Gastrocnemius medialis (tissue), 4 donors: ENCODE data around the gene ATP9B. TPM values are rescaled to one million over a fixed set of nuclear protein-coding genes. Genes with fewer than 3 reads are reported as not detected.

Experiments used
- ATAC-seq, 2 donors: fragments of 150-250 bp; one replicate each; pipeline ENCODE4 v1.9.1; 2016
- DNase-seq, 2 donors: peaks; one replicate each; pipeline ENCODE4 v3.0.0-alpha.2; 2019
- H3K27ac ChIP-seq, 4 donors: fragments of 200-600 bp; sonication (generic); 1 replicate in 1 of 4; 2 replicates in 3 of 4; pipeline ENCODE4 v1.5.1; 2016 to 2018; ENCODE audit warnings: mild to moderate bottlenecking in 2 of 4, moderate library complexity in 1 of 4
- H3K27me3 ChIP-seq, 3 donors: fragments of 200-600 bp; sonication (generic) in 2 of 3; 1 replicate in 1 of 3; 2 replicates in 2 of 3; pipeline versions ENCODE4 v1.5.1 to v1.6.0; 2016 to 2019; ENCODE audit warnings: mild to moderate bottlenecking in 1 of 3, moderate library complexity in 1 of 3
- H3K36me3 ChIP-seq, 2 donors: fragments of 200-600 bp; sonication (generic) in 1 of 2; one replicate each; pipeline ENCODE4 v1.5.1; 2017 to 2018
- H3K4me1 ChIP-seq, 2 donors: fragments of 200-600 bp; sonication (generic) in 1 of 2; one replicate each; pipeline ENCODE4 v1.5.1; 2016 to 2017; ENCODE audit warnings: mild to moderate bottlenecking in 2 of 2
- H3K4me3 ChIP-seq, 4 donors: fragments of 200-600 bp; sonication (generic) in 3 of 4; 1 replicate in 1 of 4; 2 replicates in 3 of 4; pipeline ENCODE4 v1.5.1; 2016 to 2019; ENCODE audit warnings: mild to moderate bottlenecking in 2 of 4
- H3K9me3 ChIP-seq, 3 donors: fragments of 200-600 bp; sonication (generic) in 2 of 3; 1 replicate in 1 of 3; 2 replicates in 2 of 3; pipeline ENCODE4 v1.5.1; 2016 to 2019
- POLR2A ChIP-seq, 2 donors: fragments of 450-650 bp; IDR thresholded peaks; one replicate each; pipeline ENCODE4 v1.6.1; 2017; ENCODE audit warnings: antibody characterized with exemption in 2 of 2, mild to moderate bottlenecking in 2 of 2, moderate library complexity in 2 of 2
- in situ Hi-C, 4 donors: fragments of 200-750 bp; cut with MboI; loops; one replicate each; pipeline versions ENCODE4 v1.15.0 to v1.8.0; 2017; ENCODE audit warnings: low sequenced_read_pairs in 4 of 4
- intact Hi-C: fragments of 100-400 bp; cut with DNase I; formaldehyde crosslinking; loops from one replicate; pipeline ENCODE4 v1.15.1; 2023; ENCODE audit warnings: low total_unique reads
- total RNA-seq, 4 donors: library from RNA; depleted of rRNA; stranded (reverse); fragments of >200 nt; gene quantifications; one replicate each; pipeline versions ENCODE4 v1.1.0 to v1.2.3, GENCODE V29; 2016
- TF ChIP-seq, protein P1 (sequence below), 5 experiments: fragments of 450-650 bp in 3 of 5; fragments of 200-600 bp in 2 of 5; sonication (generic) in 2 of 5; IDR thresholded peaks in 4 of 5; conservative IDR thresholded peaks in 1 of 5; 1 replicate in 4 of 5; 2 replicates in 1 of 5; pipeline ENCODE4 v1.5.1; 2016 to 2019; ENCODE audit warnings: antibody characterized with exemption in 5 of 5, mild to moderate bottlenecking in 3 of 5, moderate library complexity in 3 of 5

Gene ATP9B
- total RNA-seq, 4 donors from 2014 or later = 9.9 to 33.6 (median 18.6) TPM

DNA sequence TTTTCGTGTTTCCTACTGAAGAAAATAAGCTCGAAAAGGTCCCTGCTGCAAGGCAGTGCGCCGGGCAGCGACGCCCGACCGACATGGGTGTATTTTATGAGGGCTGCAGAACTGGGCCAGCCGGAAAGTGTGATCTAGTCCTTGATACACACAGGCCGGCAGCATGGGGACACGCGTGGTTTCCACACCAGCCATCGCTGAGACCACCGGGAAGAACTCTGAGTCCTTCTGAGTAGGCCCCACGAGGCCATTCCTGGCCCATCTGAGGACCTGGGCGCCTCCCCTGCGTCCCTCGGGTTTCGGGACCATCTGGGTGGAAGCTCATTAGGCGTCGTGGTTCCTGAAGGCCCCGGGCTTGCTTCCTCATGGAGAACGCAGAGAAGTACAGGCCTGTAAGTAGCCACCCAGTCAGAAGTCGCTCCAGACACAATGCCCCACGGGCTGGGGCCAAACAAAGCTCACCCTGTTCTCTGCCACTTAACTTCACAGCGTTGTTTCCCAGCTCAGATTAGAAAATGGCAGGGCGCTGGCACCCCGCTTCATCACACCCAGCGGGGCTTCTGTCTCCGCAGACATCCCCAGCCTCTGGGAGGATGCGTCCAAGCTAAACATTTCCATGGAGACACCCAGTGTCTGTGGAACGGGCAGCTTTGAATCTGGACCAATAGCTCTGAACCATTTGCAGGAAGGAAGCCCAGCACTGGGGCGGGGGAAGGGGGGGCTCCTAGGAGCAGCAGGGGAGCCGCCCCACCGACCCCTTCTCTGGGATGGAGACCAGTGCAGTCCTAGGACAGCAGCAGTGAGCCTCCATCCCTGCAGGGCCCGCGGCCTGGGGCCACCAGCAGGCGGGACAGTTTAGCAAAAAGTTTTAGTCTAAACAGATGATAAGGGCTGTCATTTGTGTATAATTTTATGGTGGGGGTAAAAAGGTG, 328.9 kb downstream of the ATP9B start:
- ATAC-seq = no peak
- H3K4me1 ChIP-seq = peaks cover 36 to 49% of the 10 kb centered on the region in 2 donors
- in situ Hi-C loops = no loop called here

DNA sequence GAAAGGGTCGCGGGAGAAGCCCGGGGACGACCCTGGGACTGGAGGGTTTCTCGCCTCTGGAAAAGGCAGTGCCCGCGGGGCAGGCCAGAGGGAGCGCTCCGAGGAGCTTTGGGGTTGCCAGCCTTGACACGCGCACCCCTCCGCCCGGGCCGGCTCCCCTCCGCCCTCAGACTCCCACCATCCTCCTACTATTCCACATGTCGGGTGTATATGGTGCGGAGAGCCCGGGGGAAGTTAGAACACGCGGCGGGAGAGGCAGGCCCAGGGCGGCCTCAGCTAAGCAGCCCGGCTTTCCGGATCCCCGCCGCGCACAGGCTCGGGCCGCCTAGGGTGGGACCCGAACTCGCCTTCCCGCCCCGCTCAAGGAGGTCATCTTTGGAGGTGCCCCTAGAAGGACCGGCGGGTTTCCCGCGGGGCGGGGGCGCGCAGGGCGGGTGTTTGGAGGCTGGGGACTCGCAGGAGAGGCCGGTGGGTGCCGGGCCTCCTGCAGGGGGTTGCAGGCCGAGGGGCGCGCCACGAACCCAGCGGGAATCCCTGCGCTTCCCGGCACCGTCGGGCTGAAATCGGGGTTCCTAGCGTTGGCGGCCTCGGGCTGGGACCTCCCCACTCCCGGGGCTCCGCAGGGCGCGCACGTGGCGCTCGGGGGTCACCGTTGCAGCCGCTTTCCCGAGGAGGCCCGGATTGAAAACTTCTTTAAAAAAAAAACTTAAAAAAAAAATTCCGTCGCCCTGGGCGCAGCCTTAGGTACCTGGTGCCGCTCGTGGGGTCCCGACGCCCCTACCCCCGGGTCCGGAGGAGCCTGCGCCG, 330.3 kb downstream of the ATP9B start:
- Histone ChIP-seq H3K4me3 (peak overlapping the region; percentile 70 to 95 (median 79)), H3K36me3 (no peaks in the 10 kb centered on the region), H3K27me3 (no peaks in the 10 kb centered on the region), H3K27ac (peak overlapping the region; percentile 88 to 99 (median 94)), H3K9me3 (no peaks in the 10 kb centered on the region), H3K4me1 (peaks cover 46 to 58% of the 10 kb centered on the region in 2 donors)
- no peak for DNase-seq
- intact Hi-C loops = loop anchor here (5.0 to 10.0 kb wide), 2 partner anchors 128 to 555 kb away; partner anchors contain the start of gene SLC66A2
- no peak for ATAC-seq
- in situ Hi-C loops = loop anchor here in 2 of 4 donors (10.0 kb wide), 1 partner anchor 105 kb away; no protein-coding TSS in a partner anchor
- TF ChIP-seq POLR2A (IDR thresholded peaks at IDR 0.05) = no peak
- TF ChIP-seq, protein P1, sequence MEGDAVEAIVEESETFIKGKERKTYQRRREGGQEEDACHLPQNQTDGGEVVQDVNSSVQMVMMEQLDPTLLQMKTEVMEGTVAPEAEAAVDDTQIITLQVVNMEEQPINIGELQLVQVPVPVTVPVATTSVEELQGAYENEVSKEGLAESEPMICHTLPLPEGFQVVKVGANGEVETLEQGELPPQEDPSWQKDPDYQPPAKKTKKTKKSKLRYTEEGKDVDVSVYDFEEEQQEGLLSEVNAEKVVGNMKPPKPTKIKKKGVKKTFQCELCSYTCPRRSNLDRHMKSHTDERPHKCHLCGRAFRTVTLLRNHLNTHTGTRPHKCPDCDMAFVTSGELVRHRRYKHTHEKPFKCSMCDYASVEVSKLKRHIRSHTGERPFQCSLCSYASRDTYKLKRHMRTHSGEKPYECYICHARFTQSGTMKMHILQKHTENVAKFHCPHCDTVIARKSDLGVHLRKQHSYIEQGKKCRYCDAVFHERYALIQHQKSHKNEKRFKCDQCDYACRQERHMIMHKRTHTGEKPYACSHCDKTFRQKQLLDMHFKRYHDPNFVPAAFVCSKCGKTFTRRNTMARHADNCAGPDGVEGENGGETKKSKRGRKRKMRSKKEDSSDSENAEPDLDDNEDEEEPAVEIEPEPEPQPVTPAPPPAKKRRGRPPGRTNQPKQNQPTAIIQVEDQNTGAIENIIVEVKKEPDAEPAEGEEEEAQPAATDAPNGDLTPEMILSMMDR (IDR thresholded peaks at IDR 0.05 in 4 of 5, conservative IDR thresholded peaks at IDR 0.05 in 1 of 5) = no peak

More for the DNA sequence above, 328.9 kb downstream of the ATP9B start:
- Histone ChIP-seq H3K36me3 (no peaks in the 10 kb centered on the region), H3K27ac (peak overlapping the region in 1 of 4 donors; percentile 17), H3K4me3 (no peak overlapping the region), H3K9me3 (no peaks in the 10 kb centered on the region), H3K27me3 (no peaks in the 10 kb centered on the region)
- intact Hi-C loops = loop anchor here (5.0 kb wide), 1 partner anchor 129 kb away; no protein-coding TSS in a partner anchor
- no peak for TF ChIP-seq POLR2A (IDR thresholded peaks at IDR 0.05)
- TF ChIP-seq, protein P1 (IDR thresholded peaks at IDR 0.05 in 4 of 5, conservative IDR thresholded peaks at IDR 0.05 in 1 of 5) = no peak
- no peak for DNase-seq

GRCh38 chr18:79400091-79400590, 330.9 kb downstream of the ATP9B start:
- peak overlapping the region; percentile 88 to 99 (median 94) for H3K27ac ChIP-seq
- peak; percentile 15 for ATAC-seq
- intact Hi-C loops (loop anchor here (10.0 kb wide), 1 partner anchor 555 kb away; the partner anchor contains the start of gene SLC66A2), in situ Hi-C loops (loop anchor here in 2 of 4 donors (10.0 kb wide), 1 partner anchor 105 kb away; no protein-coding TSS in a partner anchor)
- H3K27me3 ChIP-seq = no peaks in the 10 kb centered on the region
- DNase-seq = peak; percentile 62 to 78
- H3K4me3 ChIP-seq = peak overlapping the region; percentile 70 to 95 (median 79)
- H3K36me3 ChIP-seq = no peaks in the 10 kb centered on the region
- no peaks in the 10 kb centered on the region for H3K9me3 ChIP-seq
- peak; percentile 56 to 57 for TF ChIP-seq POLR2A (IDR thresholded peaks at IDR 0.05)
- TF ChIP-seq, protein P1 (IDR thresholded peaks at IDR 0.05 in 4 of 5, conservative IDR thresholded peaks at IDR 0.05 in 1 of 5) = no peak
- H3K4me1 ChIP-seq = peaks cover 47 to 60% of the 10 kb centered on the region in 2 donors
